ENCODE data around the gene YBX2.

The YBX2 gene

DNA sequence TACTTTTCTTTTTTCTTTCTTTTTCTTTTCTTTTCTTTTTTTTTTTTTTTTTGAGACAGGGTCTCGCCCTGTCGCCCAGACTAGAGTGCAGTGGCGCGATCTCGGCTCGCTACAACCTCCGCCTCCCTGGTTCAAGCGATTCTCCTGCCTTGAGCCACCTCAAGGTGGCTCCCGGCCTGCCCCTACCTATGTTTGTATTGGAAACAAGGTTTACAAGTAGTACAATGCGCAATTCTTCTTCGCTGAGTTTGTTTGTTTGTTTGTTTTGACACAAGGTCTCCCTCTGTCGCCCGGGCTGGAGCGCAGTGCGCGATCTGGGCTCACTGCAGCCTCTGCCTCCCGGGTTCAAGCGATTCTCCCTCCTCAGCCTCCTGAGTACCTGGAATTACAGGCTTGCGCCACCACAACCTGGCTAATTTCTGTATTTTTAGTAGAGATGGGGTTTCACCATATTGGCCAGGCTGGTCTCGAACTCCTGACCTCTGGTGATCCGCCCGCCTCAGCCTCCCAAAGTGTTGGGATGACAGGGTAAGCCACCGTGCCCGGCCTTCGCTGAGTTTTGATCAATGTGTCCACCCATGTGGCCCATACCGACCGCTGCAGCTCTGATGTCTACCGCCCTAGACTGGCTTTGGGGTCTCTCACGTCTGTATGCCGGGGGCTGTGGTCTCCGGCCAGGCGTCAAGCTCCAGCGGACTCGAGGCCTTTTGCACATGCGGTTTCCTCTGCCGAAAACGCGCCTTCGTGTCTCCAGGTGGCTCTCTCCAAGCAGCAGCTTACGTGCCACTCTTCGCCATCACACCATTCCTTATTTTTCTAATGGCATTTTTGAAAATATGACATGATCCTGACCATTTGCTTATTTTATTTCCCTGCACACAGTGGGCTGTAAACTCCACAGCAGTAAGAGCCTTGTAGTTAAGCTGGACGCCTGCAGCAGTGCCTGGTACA lies 1.1 kb upstream of the YBX2 start:
- DNase-seq: no peak

DNA sequence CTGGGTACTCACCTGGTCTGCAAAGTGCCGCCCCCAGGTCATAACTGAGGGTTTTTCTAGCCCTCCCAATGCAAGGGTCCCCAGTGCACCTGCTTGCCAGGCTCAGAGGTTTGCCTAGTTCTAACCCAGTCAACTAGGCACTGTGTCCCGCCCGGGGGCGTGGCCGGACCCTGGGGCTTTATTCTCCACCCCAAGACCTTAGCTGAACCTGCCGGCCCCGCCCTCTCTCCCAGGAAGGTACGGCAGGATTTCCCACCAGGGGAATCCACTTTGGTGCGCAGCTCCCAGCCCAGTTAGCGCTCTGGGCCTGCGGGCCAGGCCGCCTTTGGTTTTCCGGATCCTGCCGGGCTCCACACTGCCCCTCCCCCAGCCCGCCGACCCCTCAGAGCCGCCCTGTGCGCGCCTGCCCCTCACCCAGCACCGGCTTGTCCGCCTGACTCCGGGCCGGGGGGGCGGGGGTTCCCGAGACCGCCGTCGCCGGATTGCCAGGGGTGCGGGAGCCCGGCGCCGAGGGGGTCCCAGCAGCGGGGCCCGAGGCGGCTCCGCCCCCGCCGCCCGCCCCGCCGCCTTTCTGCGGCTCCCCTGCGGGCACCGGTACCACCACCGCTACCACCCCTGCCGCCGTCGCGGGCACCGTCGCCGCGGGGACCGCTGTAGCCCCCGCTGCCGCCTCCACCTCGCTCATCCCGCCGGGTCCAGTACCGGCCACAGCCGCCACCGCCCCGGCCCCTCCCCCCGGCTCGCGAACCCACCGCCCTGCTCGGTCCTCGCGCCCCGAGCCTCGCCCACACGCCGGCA lies 424 bp downstream of the YBX2 start:
- no peak for DNase-seq

DNA sequence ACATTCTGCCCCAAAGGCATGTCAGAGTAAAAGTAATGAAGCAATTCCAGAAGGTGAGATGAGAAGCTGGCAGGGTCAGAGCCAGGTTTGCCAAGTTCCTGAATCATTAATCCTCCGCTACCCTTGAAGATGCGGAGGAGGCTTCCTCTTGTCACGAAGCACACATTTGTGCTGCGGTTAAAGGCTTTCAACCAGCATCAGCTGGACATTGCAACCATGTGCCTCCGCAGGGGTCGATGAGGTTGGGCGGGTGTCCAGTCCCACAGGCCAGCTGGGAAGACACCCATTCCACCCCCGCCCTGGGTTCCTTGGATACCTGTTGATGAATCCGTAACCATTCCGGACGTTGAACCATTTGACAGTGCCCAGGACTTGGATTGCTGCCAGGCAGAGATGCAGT lies 1.3 kb downstream of the YBX2 start:
- no peak for DNase-seq

DNA sequence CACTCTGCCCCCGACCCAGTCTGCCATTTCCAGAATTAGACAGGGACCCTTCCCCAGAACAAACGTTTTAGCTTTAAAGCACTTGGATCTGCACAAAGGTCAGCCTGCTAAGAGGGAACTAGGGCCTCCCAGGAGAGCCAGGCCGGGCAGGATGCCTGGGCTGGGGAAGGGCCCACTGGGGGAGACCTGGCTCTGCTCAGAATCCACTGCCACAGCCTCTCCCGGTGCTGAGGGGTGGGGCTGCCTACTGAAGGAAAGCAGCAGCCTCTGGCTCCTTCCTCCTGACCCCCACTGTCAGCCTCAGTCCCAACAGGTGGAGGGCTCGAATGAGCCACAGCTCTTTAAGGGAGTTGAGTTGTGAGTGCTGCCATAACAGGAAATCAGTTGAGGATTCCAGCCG lies 1.7 kb downstream of the YBX2 start:
- no peak for DNase-seq

DNA sequence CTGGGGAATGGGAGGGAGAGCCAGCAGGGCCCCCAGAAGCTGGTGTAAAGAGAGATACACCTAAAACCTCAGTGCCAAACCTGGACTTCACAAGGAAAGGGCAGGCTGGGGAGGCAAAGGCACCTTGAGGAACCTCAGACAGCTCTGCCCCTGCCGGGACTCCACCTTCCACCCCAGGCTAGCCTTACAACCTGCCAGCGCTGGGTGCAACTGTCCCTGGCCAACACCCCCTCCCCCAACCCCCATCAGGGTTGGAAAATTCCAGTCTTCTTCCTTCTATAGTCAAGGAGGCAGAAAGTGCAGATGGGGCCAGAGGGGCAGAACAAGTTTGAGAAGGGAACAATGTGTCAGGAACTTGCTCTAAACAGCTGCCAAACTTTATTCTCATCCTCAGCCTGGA lies 2.2 kb downstream of the YBX2 start:
- no peak for DNase-seq

DNA sequence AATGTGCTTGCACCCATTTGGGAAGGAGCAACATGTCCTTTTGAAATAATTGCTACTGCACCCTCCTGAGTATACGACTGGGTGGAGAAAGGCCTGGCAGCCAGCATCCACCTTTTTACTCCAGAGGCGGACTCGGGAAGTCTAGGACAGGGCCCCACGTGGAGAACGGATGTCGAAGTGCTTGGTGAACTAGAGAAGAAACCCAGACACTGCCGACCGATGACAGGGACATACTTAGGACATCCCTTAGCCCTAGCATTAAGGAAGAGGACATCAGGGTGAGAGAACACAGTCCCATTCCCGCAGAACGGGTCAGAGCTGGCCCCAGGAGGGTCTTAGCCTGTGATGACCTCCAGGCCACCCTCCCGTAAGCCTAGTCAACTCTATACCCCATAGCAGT lies 3.8 kb downstream of the YBX2 start:
- DNase-seq: no peak

DNA sequence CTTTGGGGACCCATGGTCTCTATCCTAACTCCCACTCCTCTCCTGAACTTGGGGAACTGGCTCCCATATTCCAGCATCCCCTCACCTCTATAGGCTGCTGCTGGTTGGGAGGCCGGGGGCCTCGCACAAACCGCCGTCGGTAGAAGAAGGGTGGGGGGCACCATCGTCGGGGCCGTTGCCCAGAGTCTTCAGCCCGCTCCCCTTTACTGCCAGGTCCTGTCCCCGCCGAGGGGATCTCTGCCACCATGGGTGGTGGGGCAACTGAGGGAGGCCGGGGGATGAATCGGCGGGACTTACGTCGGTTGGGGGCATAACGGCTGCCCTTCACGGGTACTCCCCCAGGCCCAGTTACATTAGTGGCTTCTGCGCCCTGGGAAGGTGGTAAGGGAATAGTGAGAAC lies 4.3 kb downstream of the YBX2 start:
- DNase-seq: no peak

DNA sequence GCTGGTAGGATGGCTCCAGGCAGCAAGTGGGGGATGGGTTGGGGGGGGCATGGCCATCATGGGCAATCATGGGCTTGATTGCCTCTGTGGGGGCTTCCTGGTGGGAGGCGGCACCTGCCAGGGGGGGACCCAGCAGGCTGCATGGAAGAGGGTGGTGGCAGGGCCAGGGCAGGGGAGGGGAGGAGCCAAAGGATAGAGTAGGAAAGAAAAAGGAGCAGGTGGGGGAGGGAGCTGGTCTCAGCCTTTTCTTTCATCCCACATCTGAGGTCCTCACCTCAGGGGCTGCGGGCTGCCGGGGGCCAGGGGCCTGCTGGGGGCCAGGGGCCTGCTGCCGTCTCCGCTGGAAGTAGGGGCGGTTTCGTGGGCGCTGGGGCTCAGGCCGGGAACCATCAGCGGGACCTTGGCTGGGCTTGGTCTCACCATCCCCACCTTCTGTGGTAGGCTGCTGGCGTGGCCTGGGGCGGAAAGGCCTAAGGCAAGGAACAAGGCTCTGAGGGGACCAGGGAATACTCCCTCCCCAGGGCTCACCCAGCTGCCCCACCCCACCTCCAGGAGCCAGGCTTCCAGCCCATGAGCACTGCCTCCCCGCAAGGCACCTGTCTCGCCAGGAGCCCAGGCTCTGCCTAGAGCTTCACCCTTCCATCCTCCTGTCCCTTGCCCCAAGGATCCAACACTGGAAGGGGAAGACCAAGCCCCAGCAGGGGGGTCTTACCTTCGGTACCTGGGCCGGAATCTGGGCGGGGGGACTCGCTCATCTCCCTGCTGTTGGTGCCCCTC lies 5.0 kb downstream of the YBX2 start:
- DNase-seq: no peak

DNA sequence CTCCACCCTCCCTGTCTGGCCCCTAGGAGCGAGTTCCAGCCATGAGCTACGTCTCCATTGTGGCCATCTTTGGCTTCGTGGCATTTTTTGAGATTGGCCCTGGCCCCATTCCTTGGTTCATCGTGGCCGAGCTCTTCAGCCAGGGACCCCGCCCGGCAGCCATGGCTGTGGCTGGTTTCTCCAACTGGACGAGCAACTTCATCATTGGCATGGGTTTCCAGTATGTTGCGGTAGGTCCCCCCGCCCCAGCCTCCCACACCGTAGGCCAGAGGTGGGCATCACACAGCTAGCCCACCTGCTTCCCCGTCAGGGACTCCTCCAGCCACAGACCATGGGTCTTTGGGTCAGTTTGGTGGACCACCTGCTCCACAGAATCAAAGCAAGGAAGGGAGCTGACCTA lies 8.8 kb downstream of the YBX2 start:
- no peak for DNase-seq

DNA sequence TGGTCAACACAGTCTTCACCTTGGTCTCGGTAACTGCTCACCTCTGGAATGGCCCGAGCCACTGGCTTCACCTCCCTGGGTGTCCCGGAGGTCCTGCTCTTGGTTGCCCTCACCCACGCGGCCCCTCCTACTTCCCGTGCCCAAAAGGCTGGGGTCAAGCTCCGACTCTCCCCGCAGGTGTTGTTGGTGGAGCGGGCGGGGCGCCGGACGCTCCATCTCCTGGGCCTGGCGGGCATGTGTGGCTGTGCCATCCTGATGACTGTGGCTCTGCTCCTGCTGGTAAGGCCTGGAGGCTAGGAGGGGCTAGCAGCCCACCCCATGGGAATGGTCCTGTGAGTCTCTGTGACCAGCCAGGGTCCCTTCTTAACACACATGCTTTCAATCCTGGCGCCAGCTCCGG lies 9.5 kb downstream of the YBX2 start:
- no peak for DNase-seq

DNA sequence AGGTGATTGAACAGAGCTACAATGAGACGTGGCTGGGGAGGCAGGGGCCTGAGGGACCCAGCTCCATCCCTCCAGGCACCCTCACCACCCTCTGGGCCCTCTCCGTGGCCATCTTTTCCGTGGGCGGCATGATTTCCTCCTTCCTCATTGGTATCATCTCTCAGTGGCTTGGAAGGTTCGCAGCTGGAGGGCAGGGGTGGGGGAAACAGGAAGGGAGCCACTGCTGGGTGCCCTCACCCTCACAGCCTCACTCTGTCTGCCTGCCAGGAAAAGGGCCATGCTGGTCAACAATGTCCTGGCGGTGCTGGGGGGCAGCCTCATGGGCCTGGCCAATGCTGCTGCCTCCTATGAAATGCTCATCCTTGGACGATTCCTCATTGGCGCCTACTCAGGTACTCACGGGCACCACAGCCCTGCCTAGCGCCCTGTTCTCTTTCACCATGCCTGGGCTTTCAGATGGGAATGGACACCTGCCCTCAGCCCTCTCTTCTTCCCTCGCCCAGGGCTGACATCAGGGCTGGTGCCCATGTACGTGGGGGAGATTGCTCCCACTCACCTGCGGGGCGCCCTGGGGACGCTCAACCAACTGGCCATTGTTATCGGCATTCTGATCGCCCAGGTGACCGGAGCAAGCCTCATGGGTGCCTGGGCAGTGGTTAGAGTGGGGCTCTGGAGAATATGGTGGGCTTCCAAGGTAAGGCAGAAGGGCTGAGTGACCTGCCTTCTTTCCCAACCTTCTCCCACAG lies 10.8 kb downstream of the YBX2 start:
- DNase-seq: no peak

DNA sequence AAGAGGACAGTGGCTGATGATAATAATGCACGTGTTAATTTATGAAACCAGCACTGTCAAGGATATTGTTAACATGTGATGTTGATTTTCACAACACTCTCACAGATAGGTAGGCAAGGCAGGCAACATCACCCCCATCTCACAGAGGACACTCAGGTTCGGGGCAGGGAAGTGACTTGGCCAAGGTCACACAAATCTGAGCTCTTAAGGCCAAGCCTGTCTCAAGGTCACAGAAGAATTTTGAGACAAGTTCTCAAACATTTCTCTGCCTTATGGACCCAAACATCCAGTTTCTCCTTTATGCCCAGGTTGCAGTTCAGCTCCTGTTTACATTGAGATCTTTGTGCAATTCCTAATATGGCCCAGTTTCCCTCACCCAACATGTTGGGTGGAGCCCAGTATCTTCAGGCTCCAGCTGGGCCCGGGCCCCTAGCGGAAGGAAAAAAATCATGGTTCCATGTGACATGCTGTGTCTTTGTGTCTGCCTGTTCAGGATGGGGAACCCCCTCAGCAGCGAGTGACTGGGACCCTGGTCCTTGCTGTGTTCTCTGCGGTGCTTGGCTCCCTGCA lies 11.6 kb downstream of the YBX2 start:
- DNase-seq: no peak

DNA sequence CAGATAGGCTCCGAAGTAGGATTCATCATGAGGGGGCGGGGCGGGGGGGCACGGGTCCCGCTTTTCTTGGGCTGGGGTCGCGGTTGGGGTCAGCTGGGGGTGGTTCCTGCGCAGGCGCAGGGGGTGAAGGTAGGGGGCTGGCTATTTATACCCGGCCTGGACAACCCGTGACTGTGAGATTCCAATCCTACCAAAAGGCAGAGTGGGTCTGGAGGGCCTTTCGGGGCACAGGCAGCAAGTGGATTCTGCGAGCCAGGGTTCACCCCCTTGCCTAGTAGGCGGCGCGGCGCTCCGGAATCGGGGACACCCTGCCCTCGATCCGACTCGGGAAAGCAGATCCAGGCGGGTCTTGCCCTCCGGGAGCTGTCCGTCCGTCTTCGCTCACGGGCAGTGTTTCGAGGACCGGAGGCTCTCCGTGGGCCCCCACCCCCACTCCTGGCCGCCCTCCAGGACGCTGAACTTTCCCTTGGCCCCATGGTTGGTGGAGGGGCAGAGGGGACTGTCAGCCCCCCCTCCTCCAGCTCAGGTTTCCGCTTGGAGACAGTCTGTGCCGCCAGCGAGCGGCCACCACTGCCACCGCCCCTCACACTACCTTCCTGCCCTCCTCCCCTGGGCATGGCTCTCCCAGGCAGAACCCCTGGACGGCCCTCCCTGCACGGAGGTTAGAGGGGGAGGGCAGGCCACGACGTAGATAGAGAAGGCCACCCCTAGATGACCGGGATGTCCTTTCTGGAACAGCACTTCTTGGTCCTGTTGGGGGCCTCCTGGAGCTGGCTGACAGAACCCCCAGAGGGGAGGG lies 12.3 kb downstream of the YBX2 start:
- DNase-seq: no peak

DNA sequence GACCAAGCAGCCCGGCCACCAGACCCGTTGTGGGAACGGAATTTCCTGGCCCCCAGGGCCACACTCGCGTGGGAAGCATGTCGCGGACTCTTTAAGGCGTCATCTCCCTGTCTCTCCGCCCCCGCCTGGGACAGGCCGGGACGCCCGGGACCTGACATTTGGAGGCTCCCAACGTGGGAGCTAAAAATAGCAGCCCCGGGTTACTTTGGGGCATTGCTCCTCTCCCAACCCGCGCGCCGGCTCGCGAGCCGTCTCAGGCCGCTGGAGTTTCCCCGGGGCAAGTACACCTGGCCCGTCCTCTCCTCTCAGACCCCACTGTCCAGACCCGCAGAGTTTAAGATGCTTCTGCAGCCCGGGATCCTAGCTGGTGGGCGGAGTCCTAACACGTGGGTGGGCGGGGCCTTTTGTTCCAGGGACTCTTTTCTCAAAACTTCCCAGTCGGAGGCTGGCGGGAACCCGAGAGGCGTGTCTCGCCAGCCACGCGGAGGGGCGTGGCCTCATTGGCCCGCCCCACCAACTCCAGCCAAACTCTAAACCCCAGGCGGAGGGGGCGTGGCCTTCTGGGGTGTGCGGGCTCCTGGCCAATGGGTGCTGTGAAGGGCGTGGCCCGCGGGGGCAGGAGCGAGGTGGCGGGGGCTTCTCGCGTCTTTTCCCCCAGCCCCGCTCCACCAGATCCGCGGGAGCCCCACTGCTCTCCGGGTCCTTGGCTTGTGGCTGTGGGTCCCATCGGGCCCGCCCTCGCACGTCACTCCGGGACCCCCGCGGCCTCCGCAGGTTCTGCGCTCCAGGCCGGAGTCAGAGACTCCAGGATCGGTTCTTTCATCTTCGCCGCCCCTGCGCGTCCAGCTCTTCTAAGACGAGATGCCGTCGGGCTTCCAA lies 13.1 kb downstream of the YBX2 start, which contains the start of gene SLC2A4:
Gene SLC2A4 (plus strand): TSS at position 645 of the 879 bp plus-strand sequence. CDS start 217 bp downstream, at position 862.
- DNase-seq: peak; percentile 80

DNA sequence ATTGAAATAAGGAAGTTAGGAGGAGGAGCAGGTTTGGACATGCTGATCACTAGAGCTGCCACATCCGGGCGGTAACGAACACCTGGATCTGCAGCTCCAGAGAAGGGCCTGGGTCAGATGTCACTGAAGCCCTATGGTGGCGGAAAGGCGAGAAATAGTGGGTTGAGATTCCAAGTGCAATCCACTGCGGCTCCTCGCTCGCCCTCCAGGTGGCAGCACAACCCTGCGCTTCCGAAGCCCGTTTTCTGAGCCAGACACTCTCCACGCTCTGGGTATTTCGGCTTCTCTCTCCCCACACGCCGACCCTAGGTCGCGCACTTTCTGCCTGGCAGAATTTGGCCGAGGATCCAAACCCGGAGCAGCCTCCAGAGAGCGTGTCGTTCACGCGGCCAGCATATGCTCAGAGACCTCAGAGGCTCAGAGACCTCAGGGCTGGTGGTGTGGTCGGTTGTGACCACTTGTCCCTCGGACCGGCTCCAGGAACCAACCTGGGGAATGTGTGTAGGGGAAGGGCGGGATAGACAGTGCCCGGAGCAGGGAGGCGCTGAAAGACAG lies 13.8 kb downstream of the YBX2 start:
- peak; percentile 87 for DNase-seq

DNA sequence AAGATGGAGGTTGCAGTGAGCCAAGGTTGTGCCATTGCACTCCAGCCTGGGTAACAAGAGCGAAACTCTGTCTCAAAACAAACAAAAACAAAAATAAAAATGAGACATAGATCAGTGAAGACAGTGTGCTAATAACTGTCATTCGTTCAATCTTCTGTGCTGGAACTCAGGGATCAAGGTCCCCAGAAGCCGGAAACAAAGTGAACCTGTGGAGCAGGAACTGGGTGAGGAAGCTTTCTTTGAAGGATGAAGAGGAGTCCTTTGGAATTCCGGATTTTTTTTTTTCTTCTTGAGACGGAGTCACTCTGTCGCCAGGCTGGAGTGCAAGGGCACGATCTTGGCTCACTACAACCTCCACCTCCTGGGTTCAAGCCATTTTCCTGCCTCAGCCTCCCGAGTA lies 15.0 kb downstream of the YBX2 start:
- DNase-seq: no peak

DNA sequence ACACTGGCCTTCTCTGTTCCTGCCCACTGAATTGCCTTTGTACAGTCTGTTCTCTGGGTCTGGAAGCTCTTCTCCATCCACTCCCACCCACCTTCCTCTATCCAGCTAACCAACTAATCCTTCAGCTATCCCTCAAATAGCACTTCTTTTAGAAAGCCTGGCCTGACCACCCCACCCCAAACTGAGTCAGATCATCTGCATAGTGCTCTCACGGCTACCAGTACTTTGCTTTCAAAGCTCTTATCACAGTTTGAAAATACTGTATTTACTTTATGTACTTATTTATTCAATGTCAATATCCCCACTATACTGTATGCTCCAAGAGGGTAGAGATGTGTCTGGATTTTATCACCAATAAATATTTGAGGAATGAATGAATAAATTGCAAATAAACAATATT lies 27.7 kb downstream of the YBX2 start:
- no peak for DNase-seq

DNA sequence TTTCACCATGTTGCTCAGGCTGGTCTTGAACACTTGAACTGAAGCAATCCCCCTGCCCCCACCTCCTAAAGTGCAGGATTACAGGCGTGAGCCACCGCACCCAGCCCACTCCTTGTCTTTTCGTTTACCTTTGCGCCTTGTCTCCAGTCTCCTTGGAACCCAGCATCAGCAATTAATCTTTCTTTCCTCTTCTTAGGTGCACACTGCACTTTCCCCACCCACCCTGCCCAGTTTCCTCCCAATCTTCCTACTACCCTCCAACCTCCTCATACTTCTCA lies 30.7 kb downstream of the YBX2 start:
- no peak for DNase-seq

DNA sequence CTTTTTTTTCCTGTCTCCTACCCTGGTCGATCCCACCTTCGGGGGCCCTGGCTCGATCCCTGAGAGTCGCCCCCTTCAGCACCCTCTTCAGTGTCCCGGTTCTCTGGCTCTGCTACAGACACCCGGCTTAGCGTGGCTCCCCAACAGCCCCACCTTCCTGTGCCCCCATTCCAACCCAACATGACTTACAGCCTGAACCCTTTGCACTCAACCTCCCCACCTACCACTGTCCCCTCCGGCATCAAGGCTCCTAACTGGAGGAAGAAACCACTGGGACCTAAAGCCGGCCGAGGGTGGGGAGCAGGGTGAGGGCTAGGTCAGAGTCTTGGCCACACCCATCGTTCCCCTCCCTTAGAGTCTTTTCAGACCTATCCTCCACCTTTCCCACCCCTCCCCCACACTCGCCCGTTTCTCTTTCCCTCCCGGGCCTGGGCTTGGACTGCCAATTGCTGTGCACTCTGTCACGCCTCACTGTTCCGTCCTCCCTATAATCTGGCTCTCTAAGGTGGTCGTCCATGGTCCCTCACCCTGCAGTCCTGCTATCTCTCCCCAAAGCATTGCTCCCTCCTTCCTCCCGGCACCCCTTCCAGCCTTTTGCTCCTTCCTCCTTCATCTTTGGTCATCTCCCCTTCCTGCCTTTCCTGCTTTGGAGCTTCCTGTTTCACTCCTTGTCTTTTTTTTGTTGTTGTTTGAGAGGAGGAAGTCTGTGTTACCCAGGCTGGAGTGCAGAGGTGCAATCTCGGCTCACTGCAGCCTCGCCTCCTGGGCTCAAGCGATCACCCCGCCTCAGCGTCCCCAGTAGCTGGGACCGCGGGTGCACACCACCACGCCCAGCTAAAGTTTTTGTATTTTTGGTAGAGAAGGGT lies 31.3 kb downstream of the YBX2 start:
- DNase-seq: no peak

Data from activated CD4-positive, alpha-beta T cell treated with anti-CD3 and anti-CD28 coated beads, Interleukin-2, amount 50 U/mL, for 1 hour (primary cell).